Measurements from ENCODE around the gene SPEG.

Gene SPEG

GRCh38 chr2:219491278-219491963 is 56.8 kb downstream of the SPEG start:
- Histone ChIP-seq H3K27ac (no peak overlapping the region), H3K9me3 (ENCODE audit: low read depth, low read length) (no peaks in the 10 kb centered on the region), H3K4me3 (no peak overlapping the region), H3K36me3 (ENCODE audit: insufficient read depth, low read length) (no peaks in the 10 kb centered on the region), H3K9ac (ENCODE audit: insufficient read length) (no peak overlapping the region)
- TF ChIP-seq FOXP2 (optimal IDR thresholded peaks at IDR 0.05; ENCODE audit: control extremely low read depth, extremely low read length, insufficient read depth) (no peak), EZH2 (IDR thresholded peaks at IDR 0.05) (no peak), POLR2AphosphoS5 (IDR thresholded peaks at IDR 0.05; ENCODE audit: borderline replicate concordance, low read depth, low read length) (no peak)
- DNase-seq (ENCODE audit: low read depth, low spot score) = no peak

- Histone ChIP-seq H3K9ac (ENCODE audit: insufficient read length) (no peak overlapping the region), H3K9me3 (ENCODE audit: low read depth, low read length) (no peaks in the 10 kb centered on the region), H3K4me3 (no peak overlapping the region), H3K36me3 (ENCODE audit: insufficient read depth, low read length) (no peaks in the 10 kb centered on the region), H3K27ac (no peak overlapping the region)
- TF ChIP-seq POLR2AphosphoS5 (IDR thresholded peaks at IDR 0.05; ENCODE audit: borderline replicate concordance, low read depth, low read length) = no peak
- no peak for TF ChIP-seq EZH2 (IDR thresholded peaks at IDR 0.05)
- TF ChIP-seq FOXP2 (optimal IDR thresholded peaks at IDR 0.05; ENCODE audit: control extremely low read depth, extremely low read length, insufficient read depth) = no peak
- no peak for DNase-seq (ENCODE audit: low read depth, low spot score)
Measured at GRCh38 chr2:219492575-219492974, 57.9 kb downstream of the SPEG start.

DNA sequence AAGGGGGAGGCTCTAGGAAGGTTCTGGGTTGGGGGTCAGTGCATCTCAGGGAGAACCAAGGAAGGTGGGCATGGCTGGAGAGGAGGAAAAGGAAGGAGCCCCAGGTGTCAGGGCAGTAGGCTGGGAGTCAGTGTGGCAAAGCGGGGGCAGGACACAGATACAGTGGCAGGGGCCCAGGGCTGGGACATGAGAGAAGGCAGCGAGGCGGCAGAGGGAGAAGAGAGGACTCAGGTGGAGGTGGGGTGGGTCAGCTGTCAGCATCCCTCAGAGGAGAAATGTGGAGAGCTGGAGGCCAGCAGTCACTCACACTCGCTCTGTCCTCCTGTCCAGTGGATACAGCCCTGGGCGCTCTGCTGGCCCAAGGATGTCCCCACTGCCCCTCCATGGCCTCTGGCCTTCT is 58.4 kb downstream of the SPEG start:
- DNase-seq (ENCODE audit: low read depth, low spot score) = no peak
- H3K27ac ChIP-seq = no peak overlapping the region

GRCh38 chr2:219494952-219495530 is 60.4 kb downstream of the SPEG start:
- Histone ChIP-seq H3K36me3 (ENCODE audit: insufficient read depth, low read length) (no peaks in the 10 kb centered on the region), H3K27ac (no peak overlapping the region), H3K9ac (ENCODE audit: insufficient read length) (no peak overlapping the region), H3K9me3 (ENCODE audit: low read depth, low read length) (no peaks in the 10 kb centered on the region), H3K4me3 (no peak overlapping the region)
- no peak for DNase-seq (ENCODE audit: low read depth, low spot score)
- TF ChIP-seq EZH2 (IDR thresholded peaks at IDR 0.05) = no peak
- no peak for TF ChIP-seq FOXP2 (optimal IDR thresholded peaks at IDR 0.05; ENCODE audit: control extremely low read depth, extremely low read length, insufficient read depth)
- no peak for TF ChIP-seq POLR2AphosphoS5 (IDR thresholded peaks at IDR 0.05; ENCODE audit: borderline replicate concordance, low read depth, low read length)

More for the DNA sequence above, 58.4 kb downstream of the SPEG start:
- TF ChIP-seq FOXP2 (optimal IDR thresholded peaks at IDR 0.05; ENCODE audit: control extremely low read depth, extremely low read length, insufficient read depth) = no peak
- no peak for TF ChIP-seq EZH2 (IDR thresholded peaks at IDR 0.05)
- no peak for TF ChIP-seq POLR2AphosphoS5 (IDR thresholded peaks at IDR 0.05; ENCODE audit: borderline replicate concordance, low read depth, low read length)
- Histone ChIP-seq H3K9me3 (ENCODE audit: low read depth, low read length) (no peaks in the 10 kb centered on the region), H3K9ac (ENCODE audit: insufficient read length) (no peak overlapping the region), H3K4me3 (no peak overlapping the region), H3K36me3 (ENCODE audit: insufficient read depth, low read length) (no peaks in the 10 kb centered on the region)

- peak; percentile 24 for DNase-seq (ENCODE audit: low read depth, low spot score)
- Histone ChIP-seq H3K4me3 (peak overlapping the region; percentile 53), H3K27ac (no peak overlapping the region), H3K9ac (ENCODE audit: insufficient read length) (no peak overlapping the region), H3K36me3 (ENCODE audit: insufficient read depth, low read length) (no peaks in the 10 kb centered on the region), H3K9me3 (ENCODE audit: low read depth, low read length) (no peaks in the 10 kb centered on the region)
- no peak for TF ChIP-seq EZH2 (IDR thresholded peaks at IDR 0.05)
Measured at GRCh38 chr2:219495531-219496122, 61.0 kb downstream of the SPEG start.

- no peak overlapping the region for H3K9ac ChIP-seq (ENCODE audit: insufficient read length)
- H3K27ac ChIP-seq = no peak overlapping the region
- H3K36me3 ChIP-seq (ENCODE audit: insufficient read depth, low read length) = no peaks in the 10 kb centered on the region
- no peaks in the 10 kb centered on the region for H3K9me3 ChIP-seq (ENCODE audit: low read depth, low read length)
- no peak for DNase-seq (ENCODE audit: low read depth, low spot score)
- H3K4me3 ChIP-seq = no peak overlapping the region
- TF ChIP-seq EZH2 (IDR thresholded peaks at IDR 0.05) (no peak), FOXP2 (optimal IDR thresholded peaks at IDR 0.05; ENCODE audit: control extremely low read depth, extremely low read length, insufficient read depth) (no peak), POLR2AphosphoS5 (IDR thresholded peaks at IDR 0.05; ENCODE audit: borderline replicate concordance, low read depth, low read length) (no peak)
Measured at GRCh38 chr2:219496247-219496824, 61.7 kb downstream of the SPEG start.

DNA sequence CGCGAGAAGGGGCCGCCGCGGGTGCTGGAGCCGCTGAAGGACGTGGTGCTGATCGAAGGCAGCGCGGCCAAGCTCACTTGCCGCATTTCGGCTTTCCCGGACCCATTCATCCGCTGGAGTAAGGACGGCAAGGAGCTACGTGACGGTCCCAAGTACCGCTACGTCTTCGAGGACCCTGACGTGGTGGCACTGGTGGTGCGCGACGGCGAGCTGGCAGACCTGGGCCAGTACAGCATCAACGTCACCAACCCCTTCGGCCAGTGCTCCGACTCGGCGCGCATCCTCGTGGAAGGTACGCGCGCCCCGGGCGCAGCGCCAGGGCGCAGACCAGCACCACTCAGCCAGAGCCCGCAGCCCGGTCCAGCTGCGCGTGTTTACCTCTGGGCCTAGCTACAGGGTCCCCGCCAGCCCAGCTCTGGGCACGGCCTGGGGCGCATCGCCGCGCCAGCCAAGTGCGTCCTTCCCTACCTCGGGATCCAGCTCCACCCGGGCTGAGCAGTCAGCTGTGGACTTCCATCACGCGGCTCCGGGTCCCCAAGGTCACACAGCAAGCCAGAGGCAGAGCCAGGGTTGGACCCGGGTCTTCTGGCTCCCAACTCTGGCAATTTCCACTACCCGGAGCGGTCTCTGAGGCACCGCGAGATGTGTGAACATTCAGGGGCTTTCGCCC is 62.3 kb downstream of the SPEG start:
- TF ChIP-seq POLR2AphosphoS5 (IDR thresholded peaks at IDR 0.05; ENCODE audit: borderline replicate concordance, low read depth, low read length) (no peak), EZH2 (IDR thresholded peaks at IDR 0.05) (no peak), FOXP2 (optimal IDR thresholded peaks at IDR 0.05; ENCODE audit: control extremely low read depth, extremely low read length, insufficient read depth) (no peak)
- no peaks in the 10 kb centered on the region for H3K9me3 ChIP-seq (ENCODE audit: low read depth, low read length)
- no peak overlapping the region for H3K27ac ChIP-seq
- no peak overlapping the region for H3K9ac ChIP-seq (ENCODE audit: insufficient read length)
- no peak for DNase-seq (ENCODE audit: low read depth, low spot score)
- H3K4me3 ChIP-seq = no peak overlapping the region
- H3K36me3 ChIP-seq (ENCODE audit: insufficient read depth, low read length) = no peaks in the 10 kb centered on the region

Data from SK-N-MC (cell line).